ENCODE data around the gene SLC2A11. TPM values are rescaled to one million over a fixed set of nuclear protein-coding genes. Genes with fewer than 3 reads are reported as not detected.
A peak's percentile ranks its signal among the peaks of the same experiment; 100 is the strongest.

Gene SLC2A11, protein sequence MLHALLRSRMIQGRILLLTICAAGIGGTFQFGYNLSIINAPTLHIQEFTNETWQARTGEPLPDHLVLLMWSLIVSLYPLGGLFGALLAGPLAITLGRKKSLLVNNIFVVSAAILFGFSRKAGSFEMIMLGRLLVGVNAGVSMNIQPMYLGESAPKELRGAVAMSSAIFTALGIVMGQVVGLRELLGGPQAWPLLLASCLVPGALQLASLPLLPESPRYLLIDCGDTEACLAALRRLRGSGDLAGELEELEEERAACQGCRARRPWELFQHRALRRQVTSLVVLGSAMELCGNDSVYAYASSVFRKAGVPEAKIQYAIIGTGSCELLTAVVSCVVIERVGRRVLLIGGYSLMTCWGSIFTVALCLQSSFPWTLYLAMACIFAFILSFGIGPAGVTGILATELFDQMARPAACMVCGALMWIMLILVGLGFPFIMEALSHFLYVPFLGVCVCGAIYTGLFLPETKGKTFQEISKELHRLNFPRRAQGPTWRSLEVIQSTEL
- 6.8 and 8.2 TPM in 2 replicates for total RNA-seq

DNA sequence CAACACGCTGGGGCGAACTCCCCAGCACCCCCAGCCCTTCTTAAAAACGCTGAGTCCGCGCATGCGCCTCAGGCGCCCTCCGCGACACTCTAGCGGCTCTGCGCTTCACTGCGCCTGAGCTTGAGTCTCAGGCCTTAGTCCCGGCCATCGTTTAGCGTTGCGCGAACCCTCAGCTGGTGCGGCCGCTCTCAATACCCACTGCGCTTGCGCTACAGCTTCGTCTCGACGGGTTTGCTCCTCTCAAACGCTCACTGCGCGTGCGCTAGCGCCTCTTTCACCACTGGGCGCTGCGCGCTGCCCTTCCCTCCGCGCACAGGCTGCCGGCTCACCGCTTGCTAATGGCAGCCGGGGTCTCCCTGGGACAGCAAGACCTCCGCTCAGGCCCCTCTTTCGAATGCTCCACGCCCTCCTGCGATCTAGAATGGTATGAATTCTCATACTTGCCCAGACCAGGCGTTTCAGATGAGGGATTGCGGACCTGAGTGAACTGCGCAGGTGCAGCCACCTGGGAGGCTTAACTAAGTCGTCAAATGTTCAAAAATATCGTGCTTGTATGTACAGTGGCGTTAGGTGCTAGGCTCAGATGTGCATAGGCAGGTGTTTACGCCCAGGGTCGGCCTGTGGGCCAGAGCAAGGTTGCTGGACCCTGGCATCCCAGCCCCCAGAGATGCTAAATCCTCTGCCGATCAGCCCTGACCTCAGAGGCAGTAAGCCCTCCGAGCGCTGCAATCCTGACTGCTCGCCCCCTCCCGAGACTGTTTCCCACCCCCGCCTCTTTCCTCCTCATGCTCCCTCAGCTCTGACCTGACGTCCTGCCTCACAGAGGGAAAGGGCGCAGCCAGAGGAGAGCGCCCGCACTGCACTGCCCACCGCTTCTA lies at the start of gene SLC2A11:
Gene SLC2A11 (plus strand): TSS at position 270 of the 878 bp plus-strand sequence. CDS start 125 bp downstream, at position 395.
- TF ChIP-seq, protein P1, sequence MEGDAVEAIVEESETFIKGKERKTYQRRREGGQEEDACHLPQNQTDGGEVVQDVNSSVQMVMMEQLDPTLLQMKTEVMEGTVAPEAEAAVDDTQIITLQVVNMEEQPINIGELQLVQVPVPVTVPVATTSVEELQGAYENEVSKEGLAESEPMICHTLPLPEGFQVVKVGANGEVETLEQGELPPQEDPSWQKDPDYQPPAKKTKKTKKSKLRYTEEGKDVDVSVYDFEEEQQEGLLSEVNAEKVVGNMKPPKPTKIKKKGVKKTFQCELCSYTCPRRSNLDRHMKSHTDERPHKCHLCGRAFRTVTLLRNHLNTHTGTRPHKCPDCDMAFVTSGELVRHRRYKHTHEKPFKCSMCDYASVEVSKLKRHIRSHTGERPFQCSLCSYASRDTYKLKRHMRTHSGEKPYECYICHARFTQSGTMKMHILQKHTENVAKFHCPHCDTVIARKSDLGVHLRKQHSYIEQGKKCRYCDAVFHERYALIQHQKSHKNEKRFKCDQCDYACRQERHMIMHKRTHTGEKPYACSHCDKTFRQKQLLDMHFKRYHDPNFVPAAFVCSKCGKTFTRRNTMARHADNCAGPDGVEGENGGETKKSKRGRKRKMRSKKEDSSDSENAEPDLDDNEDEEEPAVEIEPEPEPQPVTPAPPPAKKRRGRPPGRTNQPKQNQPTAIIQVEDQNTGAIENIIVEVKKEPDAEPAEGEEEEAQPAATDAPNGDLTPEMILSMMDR (IDR thresholded peaks at IDR 0.05; ENCODE audit: insufficient read depth, low read length, severe bottlenecking), result peak; percentile 14
- H3K36me3 ChIP-seq (ENCODE audit: control insufficient read depth, insufficient read depth, low read length), result no peaks in the 10 kb centered on the region
- peak within 1 kb of the TSS; percentile 56 for H3K4me3 ChIP-seq (ENCODE audit: low read depth, low read length)
- no peak for FAIRE-seq
- peak; percentile 93 for DNase-seq (ENCODE audit: low read depth)
- no peaks in the 10 kb centered on the region for H3K27me3 ChIP-seq (ENCODE audit: control insufficient read depth, insufficient read depth, low read length)

DNA sequence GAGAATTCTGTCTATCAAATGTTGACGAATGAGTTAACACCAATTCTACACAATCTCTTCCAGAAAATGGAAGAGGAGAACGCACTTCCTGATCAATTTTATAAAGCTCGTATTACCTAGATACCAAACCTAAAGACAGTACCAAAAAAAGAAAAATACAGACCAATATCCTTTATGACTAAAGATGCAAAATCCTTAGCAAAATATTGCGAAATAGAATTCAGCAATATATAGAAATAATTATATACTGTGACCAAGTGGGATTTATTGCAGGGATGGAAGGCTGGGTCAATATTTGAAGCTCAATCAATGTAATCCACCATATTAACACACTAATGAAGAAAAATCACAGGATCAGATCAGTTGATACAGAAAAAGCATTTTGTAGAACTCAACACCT lies 45.3 kb upstream of the SLC2A11 start:
- Histone ChIP-seq H3K27me3 (ENCODE audit: control insufficient read depth, insufficient read depth, low read length) (no peaks in the 10 kb centered on the region), H3K36me3 (ENCODE audit: control insufficient read depth, insufficient read depth, low read length) (peaks cover 13% of the 10 kb centered on the region), H3K4me3 (ENCODE audit: low read depth, low read length) (no peak overlapping the region)
- FAIRE-seq (no peak), DNase-seq (ENCODE audit: low read depth) (no peak)
- TF ChIP-seq, protein P1 (IDR thresholded peaks at IDR 0.05; ENCODE audit: insufficient read depth, low read length, severe bottlenecking), result no peak

DNA sequence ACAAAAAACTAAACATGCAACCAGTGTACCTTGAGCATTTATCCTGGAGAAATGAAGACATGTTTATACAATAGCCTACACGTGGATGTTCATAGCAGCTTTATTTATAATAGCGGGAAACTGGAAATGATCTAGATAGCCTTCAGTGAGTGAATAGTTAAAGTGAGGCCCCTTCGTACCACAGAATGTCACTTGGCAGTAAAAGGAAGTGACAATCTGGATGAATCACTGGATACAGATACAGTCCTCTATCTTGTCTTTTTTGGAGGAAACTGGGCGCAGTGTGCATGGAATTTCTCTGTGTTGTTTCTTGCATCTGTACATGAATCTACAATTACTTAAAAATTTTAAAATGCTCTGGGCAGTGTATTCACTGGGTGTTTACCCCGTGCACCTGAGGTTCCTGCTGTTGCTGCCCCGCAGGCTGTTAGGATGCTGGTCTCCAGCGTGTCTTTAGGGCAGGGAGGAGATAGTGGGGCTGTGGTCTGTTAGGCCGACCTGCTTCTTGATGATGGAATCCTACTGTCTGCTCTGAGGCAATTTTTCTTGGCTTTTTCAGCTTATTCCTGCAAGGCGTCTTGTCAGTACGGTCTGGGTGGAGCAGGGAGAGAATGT lies 42.0 kb upstream of the SLC2A11 start:
- Histone ChIP-seq H3K36me3 (ENCODE audit: control insufficient read depth, insufficient read depth, low read length) (peaks cover 16% of the 10 kb centered on the region), H3K27me3 (ENCODE audit: control insufficient read depth, insufficient read depth, low read length) (no peaks in the 10 kb centered on the region), H3K4me3 (ENCODE audit: low read depth, low read length) (no peak overlapping the region)
- FAIRE-seq, result no peak
- TF ChIP-seq, protein P1 (IDR thresholded peaks at IDR 0.05; ENCODE audit: insufficient read depth, low read length, severe bottlenecking), result no peak
- DNase-seq (ENCODE audit: low read depth), result no peak

DNA sequence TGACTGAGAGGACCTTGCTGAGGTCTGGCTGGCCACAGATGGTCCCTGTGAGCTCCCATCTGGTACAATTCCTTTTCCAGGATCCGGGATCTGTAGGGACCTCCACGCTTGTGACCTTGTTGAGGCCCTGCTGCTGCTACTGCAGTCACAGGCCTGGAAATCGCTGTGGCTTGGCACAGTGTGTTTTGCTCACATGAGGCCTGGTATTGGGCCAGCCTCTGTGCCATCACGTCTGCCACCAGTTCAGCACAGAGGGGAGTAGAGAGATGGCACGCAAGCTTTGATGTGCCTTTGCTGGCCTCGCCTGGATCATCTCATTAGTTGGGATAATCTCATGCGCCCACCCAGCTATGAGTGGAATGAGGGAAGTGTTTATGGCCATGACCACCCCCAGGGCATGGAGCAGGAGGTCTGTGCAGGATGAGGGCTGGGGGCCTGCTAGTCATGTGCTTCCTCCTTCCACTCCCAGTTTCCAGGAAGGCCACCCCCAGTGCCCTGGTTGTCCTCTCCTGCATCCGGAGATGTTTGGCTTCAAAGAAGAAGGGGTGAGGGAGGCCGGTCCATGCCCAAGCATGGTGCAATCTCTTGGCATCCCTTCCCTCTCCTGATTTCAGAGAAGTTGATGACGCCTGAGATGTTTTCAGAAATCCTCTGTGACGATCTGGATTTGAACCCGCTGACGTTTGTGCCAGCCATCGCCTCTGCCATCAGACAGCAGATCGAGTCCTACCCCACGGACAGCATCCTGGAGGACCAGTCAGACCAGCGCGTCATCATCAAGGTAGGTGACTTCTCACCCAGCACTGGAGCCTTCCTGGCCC lies 41.3 kb upstream of the SLC2A11 start:
- no peak for DNase-seq (ENCODE audit: low read depth)
- H3K4me3 ChIP-seq (ENCODE audit: low read depth, low read length), result no peak overlapping the region
- peak; percentile 91 for FAIRE-seq
- peaks cover 21% of the 10 kb centered on the region for H3K36me3 ChIP-seq (ENCODE audit: control insufficient read depth, insufficient read depth, low read length)
- no peaks in the 10 kb centered on the region for H3K27me3 ChIP-seq (ENCODE audit: control insufficient read depth, insufficient read depth, low read length)
- TF ChIP-seq, protein P1 (IDR thresholded peaks at IDR 0.05; ENCODE audit: insufficient read depth, low read length, severe bottlenecking), result no peak

DNA sequence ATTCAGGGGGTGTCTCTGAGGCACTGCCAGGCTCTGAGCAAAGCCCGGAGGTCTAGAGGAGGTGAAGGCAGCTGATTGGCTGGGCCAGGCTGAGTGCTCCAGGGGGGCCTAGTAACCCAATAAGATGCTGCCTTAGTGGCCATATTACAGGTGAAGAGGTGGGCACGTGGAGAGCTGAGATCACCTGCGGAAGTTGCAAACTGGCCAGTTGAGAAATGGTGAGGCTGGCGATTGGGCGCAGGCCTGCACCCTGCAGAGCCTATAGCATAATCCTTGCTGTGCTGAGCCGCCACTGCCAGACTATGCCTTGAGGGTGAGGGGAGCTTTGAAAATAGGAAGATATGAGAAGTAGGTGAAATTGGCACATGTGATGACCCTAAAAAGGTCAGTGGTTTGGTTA lies 40.5 kb upstream of the SLC2A11 start:
- DNase-seq (ENCODE audit: low read depth) (no peak), FAIRE-seq (no peak)
- no peak overlapping the region for H3K4me3 ChIP-seq (ENCODE audit: low read depth, low read length)
- TF ChIP-seq, protein P1 (IDR thresholded peaks at IDR 0.05; ENCODE audit: insufficient read depth, low read length, severe bottlenecking), result no peak
- H3K27me3 ChIP-seq (ENCODE audit: control insufficient read depth, insufficient read depth, low read length), result no peaks in the 10 kb centered on the region
- peaks cover 23% of the 10 kb centered on the region for H3K36me3 ChIP-seq (ENCODE audit: control insufficient read depth, insufficient read depth, low read length)
